Measurements from ENCODE around the gene AP4S1.
A peak's percentile ranks its signal among the peaks of the same experiment; 100 is the strongest.
"Not testable (repeated sequence)": the region's sequence is repeated elsewhere in the genome, so short reads cannot be mapped to it uniquely, and the experiment has no call there.

The AP4S1 gene

DNA sequence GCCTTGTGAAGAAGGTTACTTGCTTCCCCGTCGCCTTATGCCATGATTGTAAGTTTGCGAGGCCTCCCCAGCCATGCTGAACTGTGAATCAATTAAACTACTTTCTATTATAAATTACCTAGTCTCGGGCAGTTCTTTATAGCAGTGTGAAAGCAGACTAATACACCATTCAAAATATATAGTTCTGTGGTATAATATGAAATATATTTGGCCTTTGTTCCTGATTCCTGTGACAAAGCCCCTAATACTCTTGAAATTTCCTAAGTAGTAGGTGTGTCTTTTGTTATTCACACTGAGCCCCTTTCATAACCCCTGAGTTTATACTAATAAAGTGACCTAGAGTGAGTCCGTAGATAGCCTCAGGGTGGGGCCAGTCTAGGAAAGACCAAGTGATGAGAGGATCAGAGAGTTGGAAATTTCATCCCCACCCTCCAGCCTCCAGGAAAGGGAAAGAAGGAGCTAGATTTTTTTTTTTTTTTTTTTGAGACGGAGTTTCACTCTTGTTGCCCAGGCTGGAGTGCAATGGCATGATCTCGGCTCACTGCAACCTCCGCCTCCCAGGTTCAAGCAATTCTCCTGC is 20.1 kb downstream of the AP4S1 start:
- no peak for DNase-seq

DNA sequence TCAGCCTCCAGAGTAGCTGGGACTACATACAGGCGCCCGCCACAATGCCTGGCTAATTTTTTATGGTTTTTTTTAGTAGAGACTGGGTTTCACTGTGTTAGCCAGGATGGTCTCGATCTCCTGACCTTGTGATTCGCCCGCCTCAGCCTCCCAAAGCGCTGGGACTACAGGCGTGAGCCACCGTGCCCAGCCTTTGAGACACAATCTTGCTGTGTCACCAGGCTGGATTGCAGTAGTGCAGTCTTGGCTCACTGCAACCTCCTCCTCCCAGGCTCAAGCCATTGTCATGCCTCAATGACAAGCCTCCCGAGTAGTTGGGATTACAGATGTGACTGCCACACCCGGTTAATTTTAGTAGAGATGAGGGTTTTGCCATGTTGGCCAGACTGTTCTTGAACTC is 22.1 kb downstream of the AP4S1 start:
- DNase-seq: no peak

DNA sequence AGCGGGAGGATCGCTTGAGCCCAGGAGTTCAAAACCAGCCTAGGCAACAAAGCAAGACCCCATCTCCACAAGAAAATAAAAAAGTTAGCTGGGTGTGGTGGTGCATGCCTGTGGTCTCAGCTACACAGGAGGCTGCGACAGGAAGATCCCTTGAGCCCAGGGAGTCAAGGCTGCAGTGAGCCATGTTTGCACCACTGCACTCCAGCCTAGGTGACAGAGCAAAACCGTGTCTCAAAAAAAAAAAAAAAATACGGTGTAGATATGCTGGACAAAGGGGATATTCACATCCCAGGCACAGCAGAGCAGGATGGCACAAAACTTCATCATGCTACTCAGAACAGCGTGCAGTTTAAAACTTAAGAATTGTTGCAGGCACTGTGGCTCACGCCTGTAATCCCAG is 25.6 kb downstream of the AP4S1 start:
- DNase-seq: no peak

DNA sequence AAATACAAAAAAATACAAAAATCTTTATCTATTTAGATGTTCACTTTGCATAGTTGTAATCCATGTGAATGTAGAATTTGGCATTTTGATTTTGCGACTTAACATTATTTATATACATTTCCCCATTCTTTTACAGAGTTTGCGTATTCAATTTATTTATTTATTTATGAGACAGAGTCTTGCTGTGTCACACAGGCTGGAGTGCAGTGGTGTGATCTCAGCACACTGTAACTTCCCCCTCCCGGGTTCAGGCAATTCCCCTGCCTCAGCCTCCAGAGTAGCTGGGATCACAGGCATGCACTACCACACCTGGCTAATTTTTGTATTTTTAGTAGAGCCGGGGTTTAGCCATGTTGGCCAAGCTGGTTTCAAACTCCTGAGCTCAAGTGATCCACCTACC is 26.1 kb downstream of the AP4S1 start:
- no peak for DNase-seq

DNA sequence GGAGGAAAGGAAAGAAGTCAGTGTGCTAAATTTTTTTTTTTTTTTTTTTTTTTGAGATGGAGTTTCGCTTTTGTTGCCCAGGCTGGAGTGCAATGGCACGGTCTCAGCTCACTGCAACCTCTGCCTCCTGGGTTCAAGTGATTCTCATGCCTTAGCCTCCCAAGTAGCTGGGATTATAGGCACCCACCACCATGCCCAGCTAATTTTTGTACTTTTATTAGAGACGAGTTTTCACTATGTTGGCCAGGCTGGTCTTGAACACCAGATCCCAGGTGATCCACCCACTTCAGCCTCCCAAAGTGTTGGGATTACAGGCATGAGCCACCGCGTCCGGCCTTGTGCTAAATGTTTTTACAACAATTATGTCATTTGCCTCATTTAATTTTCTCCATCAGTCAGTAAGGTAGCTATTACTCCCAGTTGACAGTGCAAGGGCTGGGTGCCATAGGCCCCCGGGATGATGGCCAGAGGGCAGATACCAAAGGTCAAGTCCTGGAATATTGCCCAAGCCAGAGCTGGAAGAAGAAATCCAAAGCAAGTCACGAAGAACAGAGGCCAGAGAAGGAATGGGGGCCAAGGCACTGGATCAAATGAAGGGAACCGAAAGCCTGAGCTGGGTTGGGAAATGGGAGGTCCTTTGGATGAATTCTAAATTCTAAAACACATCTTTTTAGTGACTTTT is 27.6 kb downstream of the AP4S1 start:
- DNase-seq: not testable (repeated sequence)

GRCh38 chr14:31057035-31057434 is 31.6 kb downstream of the AP4S1 start:
- no peak for DNase-seq

- no peak for DNase-seq
Measured at GRCh38 chr14:31057701-31058364, 32.4 kb downstream of the AP4S1 start.

DNA sequence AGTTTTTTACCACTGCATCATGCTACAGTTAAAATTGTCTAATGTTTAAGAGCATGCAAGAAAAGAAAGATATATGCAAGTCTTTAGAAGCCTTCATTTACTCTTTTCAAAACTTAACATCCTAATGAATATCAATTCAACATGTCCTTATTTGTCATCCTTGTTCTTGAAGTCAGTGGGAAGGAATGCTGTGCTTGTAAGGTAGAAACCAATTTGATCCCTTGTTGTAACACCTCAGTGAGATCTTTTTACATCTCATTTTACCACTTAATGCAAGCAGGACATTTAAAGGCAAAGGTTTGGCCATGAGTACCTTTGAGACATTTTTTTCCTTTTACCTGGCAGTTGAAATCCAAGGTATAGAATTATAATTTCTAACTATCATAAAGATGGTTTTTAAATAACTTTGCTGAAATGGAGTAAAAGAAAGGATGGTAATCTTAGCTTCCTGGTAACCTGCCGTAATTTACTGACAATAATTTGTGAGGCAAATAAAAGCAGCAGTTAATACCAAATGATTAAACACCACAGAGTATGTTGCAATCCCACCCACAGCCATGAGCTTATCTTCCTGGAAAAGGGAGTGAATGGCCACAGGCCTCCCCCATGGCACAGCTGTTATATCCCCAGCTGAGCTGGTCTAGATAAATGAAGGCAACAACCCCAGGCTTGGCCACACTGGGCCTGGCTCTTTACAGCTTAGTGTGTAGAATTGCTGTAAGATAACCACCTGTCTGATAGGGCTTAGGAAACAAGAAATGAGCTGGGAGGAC is 33.9 kb downstream of the AP4S1 start:
- no peak for DNase-seq

DNA sequence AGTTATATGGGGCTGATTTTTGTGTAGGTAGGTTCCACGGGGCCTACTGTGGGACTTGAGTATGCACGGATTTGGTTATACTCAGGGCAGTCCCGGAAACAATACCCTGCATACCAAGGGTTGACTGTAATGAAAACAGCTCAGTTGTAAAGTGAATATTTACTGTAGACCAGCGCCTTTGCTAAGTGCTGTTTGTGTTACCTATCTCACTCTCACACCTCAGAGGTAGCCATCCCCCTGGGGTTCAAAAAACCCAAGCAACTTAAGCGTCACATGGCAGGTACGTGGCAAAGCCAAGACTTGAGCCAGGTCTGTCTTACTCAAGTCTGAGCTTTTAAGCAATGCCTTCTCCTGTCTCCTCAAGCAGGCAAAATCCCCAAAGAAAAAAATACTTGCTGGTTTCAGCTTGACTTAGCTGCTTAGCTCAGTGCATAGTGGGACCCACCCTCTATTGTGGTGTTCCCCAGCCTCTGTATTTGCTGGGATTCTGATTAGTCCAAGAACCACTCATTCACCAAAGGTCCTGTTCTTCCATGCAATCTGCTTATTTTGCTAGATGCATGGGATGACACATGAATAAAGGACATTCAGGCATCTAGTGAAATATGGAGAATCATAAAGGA is 34.9 kb downstream of the AP4S1 start:
- no peak for DNase-seq

- not testable (repeated sequence) for DNase-seq
Measured at GRCh38 chr14:31062908-31063307, 37.5 kb downstream of the AP4S1 start.

- DNase-seq: no peak
Measured at GRCh38 chr14:31068235-31068634, 42.8 kb downstream of the AP4S1 start.

GRCh38 chr14:31069343-31069742 is 43.9 kb downstream of the AP4S1 start:
- DNase-seq: no peak

GRCh38 chr14:31070431-31070830 is 45.0 kb downstream of the AP4S1 start:
- DNase-seq: no peak

DNA sequence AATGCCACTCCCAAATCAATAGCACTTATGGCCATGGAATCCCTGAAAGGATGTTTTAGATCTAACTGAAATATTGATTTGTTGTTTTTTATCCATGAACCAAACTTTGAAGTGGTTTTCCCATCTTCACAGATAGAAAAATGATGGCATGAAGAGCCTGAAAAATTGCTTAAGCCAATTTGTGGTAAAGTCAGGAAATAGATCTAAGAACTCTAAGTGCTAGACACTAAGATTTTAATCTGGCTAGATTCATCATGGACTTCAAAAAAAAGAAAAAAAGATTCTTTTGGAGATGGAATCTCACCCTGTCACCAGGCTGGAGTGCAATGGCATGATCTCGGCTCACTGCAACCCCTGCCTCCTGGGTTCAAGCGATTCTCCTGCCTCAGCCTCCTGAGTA is 45.7 kb downstream of the AP4S1 start:
- no peak for DNase-seq

DNA sequence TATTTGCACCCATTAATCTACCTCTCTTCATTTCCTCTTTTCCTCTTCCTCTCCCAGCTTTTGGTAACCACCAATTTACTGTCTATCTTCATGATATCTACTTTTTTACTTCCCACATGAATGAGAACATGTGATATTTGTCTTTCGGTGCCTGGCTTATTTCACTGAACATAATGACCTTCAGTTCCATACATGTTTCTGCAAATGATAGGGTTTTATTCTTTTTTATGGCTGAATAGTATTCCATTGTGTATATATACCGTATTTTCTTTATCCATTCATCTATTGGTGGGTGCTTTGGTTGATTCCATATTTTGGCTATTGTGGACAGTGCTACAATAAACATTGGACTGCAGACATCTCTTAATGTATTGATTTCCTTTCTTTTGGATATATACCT is 49.7 kb downstream of the AP4S1 start:
- DNase-seq: no peak

GRCh38 chr14:31078766-31079165 is 53.3 kb downstream of the AP4S1 start:
- DNase-seq: no peak

- DNase-seq: no peak
Measured at GRCh38 chr14:31080056-31080455, 54.6 kb downstream of the AP4S1 start.

GRCh38 chr14:31080484-31080883 is 55.0 kb downstream of the AP4S1 start:
- no peak for DNase-seq

DNA sequence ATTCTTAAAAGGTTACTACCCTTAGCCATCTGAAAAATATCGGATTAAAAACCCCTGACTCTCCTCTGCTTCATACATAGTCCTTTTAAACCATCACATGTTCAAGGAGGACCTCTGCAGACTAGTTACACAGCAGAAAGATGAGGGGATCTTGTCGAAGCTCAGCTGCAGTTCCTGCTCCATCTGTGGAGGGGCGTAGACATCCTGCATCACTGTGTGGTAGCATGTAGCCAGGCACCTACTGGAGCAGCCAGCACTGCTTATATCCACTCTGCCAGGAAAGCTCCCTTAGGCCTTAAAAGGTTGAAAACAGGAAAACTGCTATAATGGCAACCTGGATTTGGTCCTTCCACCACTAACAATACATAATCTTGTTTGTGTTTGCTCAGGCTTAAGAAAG is 58.3 kb downstream of the AP4S1 start:
- no peak for DNase-seq

- DNase-seq: peak; percentile 13
Measured at GRCh38 chr14:31084385-31084784, 58.9 kb downstream of the AP4S1 start.

GRCh38 chr14:31085027-31085426 is 59.6 kb downstream of the AP4S1 start:
- no peak for DNase-seq

GRCh38 chr14:31086466-31086865 is 61.0 kb downstream of the AP4S1 start:
- not testable (repeated sequence) for DNase-seq
